ENCODE results near the gene SPSB2.

Gene SPSB2

DNA sequence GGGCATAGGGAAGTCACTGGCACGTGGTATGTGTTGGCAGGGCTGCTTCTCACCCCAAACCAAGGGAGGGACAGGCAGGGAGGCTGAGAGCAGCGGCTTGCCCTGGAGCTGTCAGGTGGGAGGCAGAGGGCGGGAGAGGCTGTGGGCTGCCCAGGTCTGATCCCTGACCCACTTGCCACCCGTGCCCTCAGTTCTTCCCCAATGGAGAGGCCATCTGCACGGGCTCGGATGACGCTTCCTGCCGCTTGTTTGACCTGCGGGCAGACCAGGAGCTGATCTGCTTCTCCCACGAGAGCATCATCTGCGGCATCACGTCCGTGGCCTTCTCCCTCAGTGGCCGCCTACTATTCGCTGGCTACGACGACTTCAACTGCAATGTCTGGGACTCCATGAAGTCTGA lies 27.7 kb downstream of the SPSB2 start:
- no peak for DNase-seq (ENCODE audit: extremely low read depth, low read depth)
- TF ChIP-seq, protein P1, sequence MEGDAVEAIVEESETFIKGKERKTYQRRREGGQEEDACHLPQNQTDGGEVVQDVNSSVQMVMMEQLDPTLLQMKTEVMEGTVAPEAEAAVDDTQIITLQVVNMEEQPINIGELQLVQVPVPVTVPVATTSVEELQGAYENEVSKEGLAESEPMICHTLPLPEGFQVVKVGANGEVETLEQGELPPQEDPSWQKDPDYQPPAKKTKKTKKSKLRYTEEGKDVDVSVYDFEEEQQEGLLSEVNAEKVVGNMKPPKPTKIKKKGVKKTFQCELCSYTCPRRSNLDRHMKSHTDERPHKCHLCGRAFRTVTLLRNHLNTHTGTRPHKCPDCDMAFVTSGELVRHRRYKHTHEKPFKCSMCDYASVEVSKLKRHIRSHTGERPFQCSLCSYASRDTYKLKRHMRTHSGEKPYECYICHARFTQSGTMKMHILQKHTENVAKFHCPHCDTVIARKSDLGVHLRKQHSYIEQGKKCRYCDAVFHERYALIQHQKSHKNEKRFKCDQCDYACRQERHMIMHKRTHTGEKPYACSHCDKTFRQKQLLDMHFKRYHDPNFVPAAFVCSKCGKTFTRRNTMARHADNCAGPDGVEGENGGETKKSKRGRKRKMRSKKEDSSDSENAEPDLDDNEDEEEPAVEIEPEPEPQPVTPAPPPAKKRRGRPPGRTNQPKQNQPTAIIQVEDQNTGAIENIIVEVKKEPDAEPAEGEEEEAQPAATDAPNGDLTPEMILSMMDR (IDR thresholded peaks at IDR 0.05; ENCODE audit: low read depth, low read length) = no peak

DNA sequence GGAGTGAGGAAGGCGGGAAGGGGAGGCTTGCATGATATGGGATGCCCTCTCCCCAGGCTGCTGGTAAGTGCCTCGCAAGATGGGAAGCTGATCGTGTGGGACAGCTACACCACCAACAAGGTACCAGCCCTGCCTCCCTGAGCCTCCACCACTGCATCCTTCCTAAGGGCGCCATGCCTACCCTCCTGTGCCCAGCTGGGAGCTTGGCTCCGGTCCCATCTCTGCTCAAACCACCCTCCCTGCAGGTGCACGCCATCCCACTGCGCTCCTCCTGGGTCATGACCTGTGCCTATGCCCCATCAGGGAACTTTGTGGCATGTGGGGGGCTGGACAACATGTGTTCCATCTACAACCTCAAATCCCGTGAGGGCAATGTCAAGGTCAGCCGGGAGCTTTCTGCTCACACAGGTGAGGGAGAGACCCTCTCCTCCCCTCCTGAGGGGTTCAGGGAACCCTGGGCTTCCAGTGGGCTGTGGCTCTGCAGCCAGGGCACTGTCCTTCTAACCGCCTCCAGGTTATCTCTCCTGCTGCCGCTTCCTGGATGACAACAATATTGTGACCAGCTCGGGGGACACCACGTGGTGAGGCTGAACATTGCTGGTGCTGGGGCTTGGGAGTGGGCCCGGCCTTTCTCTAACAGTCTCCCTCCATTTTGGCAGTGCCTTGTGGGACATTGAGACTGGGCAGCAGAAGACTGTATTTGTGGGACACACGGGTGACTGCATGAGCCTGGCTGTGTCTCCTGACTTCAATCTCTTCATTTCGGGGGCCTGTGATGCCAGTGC lies 29.8 kb downstream of the SPSB2 start:
- no peak for DNase-seq (ENCODE audit: extremely low read depth, low read depth)
- TF ChIP-seq, protein P1 (IDR thresholded peaks at IDR 0.05; ENCODE audit: low read depth, low read length) = no peak

DNA sequence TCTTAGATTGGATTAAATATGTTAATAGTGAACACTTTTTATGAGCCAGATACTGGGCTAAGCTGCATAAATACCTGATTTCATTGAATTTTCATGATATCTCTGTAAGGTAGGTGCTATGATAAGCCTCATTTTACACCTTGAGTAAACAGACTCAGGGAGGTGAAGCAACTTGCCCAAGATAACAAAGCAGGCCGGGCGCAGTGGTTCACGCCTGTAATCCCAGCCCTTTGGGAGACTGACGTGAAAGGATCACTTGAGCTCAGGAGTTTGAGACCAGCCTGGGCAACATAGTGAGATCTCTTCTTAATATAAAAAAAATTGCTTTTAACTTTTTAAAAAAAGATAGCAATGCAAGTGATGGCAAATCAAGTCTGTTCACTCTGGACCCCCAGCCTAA lies 31.0 kb downstream of the SPSB2 start:
- no peak for DNase-seq (ENCODE audit: extremely low read depth, low read depth)
- TF ChIP-seq, protein P1 (IDR thresholded peaks at IDR 0.05; ENCODE audit: low read depth, low read length) = no peak

DNA sequence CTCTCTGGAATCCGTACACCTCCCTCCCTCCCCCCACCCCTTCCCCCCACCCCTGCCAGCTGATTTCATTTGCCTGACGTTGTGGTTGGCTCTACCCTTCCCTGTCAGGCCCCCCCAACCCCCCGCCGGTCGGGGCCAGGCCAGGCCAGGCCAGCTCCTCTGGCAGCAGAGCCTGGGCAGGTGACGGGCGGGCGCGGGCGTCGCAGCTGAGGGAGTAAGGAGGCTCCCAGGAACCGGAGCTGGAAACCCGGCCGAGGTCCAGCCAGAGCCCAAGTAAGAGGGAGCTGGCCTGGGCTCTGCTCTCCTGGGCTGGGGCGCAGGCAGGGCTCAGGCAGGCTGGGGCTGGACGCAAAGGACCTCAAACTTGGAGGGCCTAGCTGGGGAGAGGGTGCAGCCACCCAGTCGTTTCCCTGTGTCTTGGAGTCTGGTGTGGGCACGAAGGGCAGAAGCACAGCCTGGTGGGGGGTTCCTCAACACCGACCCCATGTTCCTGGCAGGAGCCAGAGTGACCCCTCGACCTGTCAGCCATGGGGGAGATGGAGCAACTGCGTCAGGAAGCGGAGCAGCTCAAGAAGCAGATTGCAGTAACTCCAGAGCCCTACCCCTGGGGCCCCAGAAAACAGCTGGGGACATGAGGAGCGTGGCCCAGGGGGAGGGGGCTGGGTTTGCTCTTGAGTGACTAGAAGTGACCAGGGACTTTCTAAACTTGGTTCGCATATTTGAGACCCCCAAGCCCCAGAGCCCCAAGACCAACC lies 32.2 kb downstream of the SPSB2 start, which contains the start of gene GNB3:
Gene GNB3 (plus strand): TSS at position 165 of the 755 bp plus-strand sequence. CDS start 363 bp downstream, at position 528.
- DNase-seq (ENCODE audit: extremely low read depth, low read depth) = no peak
- TF ChIP-seq, protein P1 (IDR thresholded peaks at IDR 0.05; ENCODE audit: low read depth, low read length) = no peak

DNA sequence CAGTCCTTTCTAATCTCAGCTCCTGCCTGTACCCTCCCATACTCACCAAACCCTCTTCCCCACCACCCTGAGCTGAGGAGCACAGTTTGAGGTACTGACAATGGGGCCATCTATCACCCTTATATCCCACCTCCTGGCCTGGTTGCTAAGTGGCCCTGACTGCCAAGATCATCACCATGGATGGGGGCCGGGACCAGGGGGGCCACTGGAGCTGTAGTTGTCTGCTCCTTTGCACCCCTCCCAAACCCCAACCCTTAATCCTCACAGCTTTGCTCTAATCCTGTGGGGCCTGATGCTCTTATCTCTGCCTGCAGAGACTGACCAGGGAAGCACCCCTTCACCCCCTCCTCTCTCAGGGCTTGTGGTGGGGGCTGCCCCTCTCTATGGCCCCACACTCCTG lies 32.8 kb downstream of the SPSB2 start:
- TF ChIP-seq, protein P1 (IDR thresholded peaks at IDR 0.05; ENCODE audit: low read depth, low read length) = no peak
- no peak for DNase-seq (ENCODE audit: extremely low read depth, low read depth)

DNA sequence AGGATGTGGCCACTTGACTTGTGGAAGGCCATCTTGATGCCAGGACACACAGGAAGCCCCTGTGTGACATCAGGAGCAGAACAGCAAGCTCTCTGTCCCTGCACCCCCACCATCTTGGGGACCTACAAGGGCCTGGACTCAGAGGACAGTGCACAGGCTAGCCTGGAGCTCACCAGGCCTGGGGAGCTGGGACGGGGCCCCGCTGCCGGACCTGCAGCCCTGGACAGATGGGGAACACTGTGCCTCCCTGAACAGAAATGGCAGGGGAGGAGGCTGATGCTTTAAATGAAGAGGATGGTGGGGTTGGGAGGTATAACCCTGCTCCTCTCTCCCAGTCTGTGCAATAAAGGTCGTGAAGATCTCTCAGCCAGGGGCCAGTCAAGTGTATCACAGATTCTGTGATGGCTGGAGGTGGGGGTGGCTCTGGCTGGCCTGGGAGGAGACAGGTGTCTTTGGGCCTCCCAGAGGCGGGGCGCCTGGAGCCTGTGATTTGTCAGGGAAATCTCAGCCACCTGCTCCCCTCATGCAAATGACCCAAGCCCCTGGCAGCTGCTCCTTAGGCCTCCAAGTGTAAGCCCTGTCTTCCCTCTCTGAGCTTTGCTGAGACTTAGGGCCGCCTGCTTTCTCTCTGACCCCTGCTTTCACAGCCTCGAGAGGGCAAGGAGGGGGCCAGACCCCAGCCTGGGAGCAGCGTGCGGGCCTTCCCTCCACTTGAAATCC lies 33.5 kb downstream of the SPSB2 start:
- TF ChIP-seq, protein P1 (IDR thresholded peaks at IDR 0.05; ENCODE audit: low read depth, low read length) = no peak
- no peak for DNase-seq (ENCODE audit: extremely low read depth, low read depth)
